Epithelial cell of prostate (primary cell): ENCODE data around the gene SPSB2.

ENCODE experiments used
- DNase-seq: peaks from one replicate; pipeline ENCODE4 v3.0.0-alpha.2; 2011; ENCODE audit warnings: low read depth, low spot score
- H3K27ac ChIP-seq: fragments of 450-650 bp; 2 replicates; pipeline ENCODE4 v1.5.1; 2017; ENCODE audit warnings: mild to moderate bottlenecking

Gene SPSB2

DNA sequence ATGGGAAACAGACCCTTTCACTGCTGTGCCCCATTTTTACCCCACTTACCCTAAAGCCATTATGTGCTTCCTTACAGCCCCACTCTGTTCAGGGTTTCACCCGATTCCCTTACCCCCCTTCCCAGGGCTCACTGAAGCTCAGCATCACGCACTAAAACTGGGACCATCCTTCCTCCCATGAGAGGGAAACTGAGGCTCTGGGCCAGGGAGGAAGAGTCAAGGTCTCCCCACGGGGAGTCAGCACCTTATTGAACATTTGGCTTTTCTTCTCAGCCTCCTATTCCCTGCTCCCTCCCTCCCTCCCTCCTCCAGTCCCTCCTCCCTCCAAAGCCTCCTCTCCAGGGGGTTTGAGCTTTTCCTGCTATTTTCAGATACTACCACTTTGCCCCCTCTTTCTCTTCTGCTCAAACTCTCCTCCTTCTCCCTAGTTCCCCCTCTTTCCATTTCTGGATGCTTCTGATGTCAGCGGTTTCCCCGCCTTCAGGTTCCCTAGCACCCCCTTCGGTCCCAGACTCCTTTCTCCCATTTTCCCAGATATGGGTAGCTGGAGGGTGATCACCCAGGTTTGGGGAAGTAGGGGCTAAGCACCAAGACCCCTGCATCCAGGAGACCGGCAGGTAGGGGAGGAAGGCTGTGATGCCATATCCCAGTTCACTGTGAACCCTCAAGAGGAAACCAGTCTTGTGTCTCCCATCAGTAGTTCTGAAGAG is 50.5 kb downstream of the SPSB2 start:
- no peak overlapping the region for H3K27ac ChIP-seq
- DNase-seq = no peak

DNA sequence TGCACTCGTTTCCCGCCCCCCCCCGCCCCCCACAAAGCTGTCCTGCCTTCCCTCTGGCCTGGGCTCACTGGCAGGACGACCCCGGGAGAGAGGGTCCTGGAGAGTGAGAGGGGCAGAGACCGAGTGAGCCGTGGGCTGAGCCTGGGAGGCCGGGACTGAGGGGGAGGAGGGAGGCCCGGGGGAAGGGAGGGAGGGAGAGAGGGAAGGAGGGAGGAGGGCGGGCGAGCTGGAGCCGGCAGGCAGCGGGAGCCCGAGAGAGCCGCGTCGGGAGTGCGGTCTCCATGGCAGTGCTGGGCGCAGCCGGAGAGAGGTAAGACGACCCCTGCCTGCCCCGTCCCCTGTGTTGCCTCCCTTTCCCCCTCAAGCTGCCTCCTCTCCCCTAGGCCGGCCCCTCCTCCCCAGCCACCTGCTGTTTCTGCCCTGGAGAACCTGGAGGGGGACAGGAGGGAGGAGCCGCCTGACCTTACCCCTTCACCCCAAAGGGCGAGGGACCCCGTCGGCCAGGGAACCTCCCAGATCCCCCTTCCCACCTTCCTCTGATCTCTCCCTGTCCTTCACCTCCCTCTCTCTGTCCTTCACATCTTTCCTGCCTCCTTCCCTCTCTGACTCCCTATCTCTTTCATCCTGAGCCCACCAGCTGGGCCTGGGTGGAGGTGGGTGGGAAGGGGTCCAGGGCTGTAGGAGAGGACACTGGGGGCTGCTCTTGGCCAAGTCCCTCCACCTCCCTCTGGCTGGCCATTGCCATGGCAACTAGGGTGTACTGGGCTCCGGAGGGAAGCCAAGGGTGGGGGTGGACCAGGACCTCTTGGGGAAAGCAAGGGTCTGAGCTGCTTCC is 51.3 kb downstream of the SPSB2 start, which contains the start of gene GPR162:
TSS of gene GPR162 (plus strand) at position 231 of the 835 bp plus-strand sequence. CDS start 2,078 bp downstream, outside the sequence.
- no peak for DNase-seq

More for the DNA sequence above, 51.3 kb downstream of the SPSB2 start, which contains the start of gene GPR162:
- H3K27ac ChIP-seq = no peak within 1 kb of the TSS
